GM18858 (cell line): ENCODE results near the gene RASGRF1.

Experiments
- ATAC-seq: cut with Tn5 transposase; IDR thresholded peaks from one replicate; pipeline ENCODE4 v1.9.1; 2021; ENCODE audit not compliant: unreplicated experiment

RASGRF1 gene

DNA sequence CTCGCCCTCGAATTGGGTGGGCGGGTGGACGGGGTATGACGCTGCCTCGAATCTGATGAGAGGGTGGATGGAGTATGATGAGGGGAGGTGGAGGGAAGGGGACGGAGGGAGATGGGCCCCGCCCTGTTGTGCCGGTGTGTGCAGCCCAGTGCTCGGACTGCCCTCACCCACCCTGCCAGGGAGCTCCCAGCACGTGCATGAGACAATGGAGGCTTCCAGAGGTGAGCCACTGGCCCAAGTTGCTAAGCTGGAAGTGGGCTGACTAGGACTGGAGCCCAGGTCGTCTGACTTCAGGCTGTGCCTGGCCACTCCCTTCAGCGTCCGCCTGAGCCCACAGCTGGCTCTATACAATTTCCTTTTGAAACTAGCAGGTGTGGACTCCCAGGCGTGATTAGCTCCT, 98.7 kb downstream of the RASGRF1 start:
- no peak for ATAC-seq

DNA sequence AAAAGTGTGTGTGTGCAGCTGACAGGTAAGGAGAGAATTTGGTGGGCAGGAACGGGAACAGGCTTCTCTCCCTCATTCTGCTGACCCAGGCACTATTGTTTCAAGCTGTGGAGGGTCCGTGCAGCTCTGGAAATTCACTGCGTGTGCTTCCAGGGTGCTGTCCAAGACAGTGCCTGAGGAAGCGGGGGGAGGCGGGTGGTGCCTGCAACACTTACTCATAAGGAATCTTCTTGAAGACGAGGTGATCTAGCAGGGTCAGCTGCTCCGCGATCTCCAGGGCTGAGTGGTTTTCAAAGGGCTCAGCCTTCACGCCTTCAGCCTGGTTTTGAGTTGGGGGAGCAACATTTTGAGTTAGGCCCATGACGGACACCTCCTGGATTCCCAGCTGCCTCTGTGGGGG, 99.1 kb downstream of the RASGRF1 start:
- ATAC-seq, result no peak

DNA sequence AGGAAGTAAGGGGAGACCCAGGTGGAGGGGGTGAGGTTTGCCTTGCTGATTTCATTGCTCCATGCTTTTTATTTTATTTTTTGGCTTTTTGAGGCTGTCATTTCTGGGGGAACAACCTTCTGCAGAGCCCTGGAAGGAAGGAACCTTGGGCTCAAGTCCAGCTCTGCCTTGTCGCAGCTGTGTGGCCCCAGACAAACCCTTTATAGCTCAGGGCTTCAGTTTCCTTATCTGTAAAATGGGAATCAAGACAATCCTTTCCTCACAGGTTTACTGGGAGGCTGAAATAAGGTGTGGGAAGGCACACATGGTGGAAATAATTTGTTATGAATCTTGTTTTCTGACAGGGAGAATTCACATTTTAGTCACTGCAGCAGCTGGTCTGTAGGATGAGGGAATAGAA, 100.3 kb downstream of the RASGRF1 start:
- ATAC-seq, result no peak

DNA sequence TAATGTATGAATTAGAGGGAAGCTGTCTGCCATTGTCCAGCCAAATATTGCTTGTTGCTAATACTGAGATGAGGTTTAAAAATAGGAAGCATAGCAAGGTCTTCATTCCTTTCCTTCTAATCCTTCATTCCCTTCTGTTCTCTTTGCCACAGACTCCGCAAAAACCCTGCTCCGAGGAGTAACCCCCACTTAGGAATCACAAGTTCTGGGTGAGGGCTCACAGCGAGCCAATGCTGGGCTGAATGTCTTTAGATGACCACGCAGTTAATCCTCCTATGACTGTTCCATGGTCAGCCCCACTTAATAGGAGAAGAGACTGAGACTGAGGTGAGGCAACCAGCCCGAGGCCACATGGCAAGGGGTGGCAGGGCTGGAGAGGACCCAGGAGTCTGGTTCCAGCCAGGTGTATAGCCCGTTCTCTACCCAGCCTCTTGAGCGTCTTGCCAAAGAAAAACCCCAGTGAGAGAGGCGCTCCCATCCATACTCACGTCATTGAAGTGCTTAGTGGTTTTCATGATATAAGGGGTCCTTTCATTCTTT, 100.8 kb downstream of the RASGRF1 start:
- ATAC-seq, result no peak

DNA sequence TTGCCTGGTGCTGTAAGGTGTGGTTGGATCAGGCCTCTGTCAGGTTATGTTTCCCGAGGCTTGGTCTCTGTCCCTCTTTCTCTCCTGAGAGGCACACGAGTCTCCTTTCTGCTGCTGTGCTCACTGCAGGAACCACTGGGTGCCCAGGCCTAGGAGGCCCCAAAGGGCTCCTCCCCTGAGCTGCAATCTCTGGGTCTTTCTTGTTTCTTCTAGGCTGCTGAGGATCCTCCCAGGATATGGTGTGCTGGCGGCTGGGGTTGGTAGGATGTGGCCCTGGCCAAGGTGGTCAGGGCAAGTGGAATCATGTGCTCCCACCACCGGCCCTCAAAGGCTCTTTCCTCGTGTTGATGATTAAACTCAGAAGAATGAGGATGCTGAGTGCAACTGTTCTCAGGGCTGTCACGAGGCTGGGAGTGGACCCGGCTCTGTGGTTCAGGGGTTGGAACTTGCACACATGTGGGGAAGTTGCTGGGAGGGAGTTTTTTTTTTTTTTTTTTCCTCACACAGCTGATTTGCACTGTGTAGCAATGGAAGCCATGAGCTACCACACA, 102.1 kb downstream of the RASGRF1 start:
- ATAC-seq, result no peak

DNA sequence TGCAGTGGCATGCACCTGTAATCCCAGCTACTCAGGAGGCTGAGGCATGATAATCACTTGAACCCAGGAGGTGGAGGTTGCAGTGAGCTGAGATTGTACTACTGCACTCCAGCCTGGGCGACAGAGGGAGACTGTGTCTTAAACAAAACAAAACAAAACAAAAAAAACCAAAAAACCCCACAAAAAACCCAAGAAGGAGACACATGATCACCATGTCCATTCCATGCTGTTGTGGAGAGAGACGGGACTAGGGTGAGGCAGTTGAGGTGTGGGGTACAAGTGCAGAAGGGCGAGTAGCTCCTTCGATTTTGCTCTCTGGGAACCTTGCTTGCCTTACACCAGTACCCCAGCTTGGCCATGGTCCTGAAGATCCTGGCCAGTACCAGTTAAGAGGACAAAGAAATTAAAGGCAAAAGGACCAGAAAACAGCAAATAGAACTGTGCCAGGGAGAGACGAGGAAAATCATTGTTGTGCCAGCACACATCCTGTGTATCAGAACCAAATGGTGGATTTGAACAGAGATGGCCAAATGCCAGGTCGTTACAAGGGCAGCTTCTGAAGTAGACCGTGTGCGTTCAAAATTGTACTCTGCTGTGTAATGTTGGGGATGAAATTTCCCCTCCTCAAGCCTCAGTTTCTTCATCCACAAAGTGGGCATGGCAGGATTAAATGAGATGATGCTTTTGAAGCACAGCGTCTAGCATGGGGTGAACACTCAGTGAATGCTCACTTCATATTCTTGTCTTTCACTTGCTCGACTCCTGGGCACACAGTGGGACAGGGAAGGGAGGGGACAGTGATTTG, 102.8 kb downstream of the RASGRF1 start:
- ATAC-seq, result no peak

DNA sequence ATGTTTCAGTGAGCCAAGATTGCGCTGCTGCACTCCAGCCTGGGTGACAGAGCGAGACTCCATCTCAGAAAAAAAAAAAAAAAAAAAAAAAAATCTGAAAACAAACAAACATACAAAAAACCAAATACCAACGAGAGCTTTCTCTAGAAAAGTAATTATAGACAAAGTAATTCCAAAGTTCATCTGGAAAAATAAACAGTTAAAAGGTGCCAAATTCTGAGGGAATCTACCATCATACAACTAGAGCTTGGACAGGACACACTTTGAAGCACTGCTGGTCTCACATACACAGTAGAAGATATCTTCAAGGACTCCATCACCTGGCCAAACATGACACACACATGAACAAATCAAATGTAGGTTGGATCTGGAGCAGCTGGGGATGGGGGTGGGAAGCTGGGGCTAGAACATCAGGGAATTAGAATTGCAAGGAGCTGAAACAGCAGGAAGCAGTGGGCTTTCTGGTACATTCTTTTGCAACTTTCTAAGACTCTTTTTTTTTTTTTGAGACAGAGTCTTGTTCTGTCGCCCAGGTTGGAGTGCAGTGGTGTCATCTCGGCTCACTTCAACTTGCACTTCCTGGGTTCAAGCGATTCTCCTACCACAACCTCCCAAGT, 104.6 kb downstream of the RASGRF1 start:
- ATAC-seq, result no peak

DNA sequence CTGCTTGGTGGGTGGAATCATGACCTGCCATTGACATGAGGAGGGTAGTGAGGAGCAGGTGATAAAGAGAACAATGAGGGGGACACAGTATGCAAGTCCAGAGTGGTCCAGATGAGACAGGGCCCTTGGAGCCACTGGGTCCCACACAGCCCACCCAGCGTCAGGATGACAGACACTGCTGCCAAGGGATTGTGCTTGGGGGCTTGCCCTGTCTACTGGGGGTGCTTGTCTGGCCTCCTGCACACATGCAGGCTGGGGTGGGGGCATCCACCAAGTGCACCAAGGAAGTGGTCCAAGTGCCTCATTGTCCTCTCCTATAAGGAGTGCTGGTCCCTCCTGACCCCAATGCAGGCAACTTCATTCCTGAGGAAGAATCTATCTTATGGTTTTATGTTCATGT, 106.5 kb downstream of the RASGRF1 start:
- no peak for ATAC-seq

DNA sequence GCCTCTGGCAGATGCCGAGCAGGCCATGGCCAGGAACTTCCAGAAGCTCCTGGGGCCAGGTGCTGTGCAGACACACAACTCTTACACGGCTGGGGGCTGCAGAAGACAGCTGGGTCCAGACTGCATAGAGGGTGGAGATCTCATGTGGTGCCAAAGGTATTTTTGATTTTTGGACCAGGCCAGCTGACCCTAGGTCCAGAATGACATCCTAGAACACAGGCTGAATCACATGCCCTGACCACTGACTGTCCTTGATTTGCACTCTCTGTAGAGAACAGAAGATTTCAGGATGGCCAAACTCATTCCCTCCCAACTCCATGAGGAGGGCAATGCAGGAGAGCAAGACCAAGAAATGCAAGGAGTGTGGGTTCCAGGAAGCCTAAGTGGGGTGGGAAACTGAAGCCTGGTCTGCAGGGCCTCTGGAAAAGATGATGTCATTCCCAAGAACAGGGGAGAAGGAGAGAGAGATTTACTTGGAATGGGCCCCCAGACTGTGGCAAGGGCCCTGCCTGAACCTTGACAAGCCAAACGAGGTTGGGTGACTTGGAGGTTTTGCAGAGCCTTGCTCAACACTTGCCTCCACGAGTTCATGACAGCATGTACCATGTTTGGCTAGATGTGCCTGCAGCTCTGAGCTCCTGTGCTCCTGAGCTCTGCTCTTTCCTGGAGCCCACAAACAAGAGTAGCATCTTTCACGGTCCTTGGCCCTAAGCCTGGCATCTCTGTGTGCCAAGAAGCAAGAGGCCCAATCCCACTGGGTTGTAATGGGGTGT, 107.2 kb downstream of the RASGRF1 start:
- no peak for ATAC-seq

DNA sequence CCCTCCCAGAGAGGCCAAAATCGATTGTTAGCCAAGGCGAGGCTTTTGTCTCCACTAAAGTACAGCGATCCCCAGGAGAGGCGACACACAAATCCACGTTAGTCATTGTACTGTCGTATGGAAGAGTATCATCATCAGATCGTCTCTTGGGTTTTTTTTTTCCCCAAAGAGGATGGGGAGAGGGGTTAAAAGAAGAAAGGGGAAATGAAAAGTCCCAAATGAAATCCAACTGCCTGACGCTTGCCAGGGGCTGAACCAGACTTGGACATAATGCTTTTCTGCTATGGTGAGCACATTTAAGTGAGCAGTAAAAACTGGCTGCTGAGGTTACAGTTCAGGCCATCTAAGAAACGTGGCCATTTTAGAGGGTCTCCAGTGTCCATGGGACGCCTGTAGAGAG, 107.8 kb downstream of the RASGRF1 start:
- no peak for ATAC-seq

DNA sequence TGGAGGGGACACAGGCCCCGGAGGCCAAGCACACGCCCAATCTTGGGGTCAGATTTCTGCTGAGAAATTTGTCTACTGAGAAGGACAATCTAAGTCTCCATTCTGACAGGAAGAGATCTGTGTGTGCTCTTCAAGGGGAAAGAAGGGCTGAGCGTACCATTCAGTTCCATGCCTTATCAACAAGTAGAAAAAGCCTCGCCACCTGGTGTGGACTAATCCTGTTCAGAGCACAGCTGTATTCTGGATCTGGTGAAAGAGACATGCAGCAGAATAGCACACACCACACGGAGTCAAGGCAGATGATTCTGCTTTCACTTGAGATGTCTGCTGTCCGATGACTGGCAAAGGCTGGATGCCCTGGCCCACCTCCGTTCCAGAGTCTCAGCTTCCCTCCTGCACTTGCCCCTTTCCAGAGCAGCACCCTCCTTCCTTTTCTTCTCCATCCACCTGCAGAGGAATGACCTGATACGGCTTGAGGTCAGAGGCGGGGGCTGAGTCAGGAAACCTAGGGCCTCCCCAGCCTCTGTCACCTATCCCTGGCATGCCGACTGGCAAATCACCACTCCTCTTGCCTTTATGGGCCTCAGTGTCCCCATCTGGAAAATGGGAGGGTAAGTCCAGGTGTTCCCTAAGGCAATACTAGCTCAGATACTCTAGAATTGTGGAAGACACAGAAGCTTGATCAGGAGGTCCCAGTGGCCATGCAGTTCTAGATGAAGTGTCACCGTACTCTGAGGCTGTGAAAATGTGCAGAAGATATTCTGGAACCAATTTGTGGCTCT, 108.9 kb downstream of the RASGRF1 start:
- no peak for ATAC-seq

DNA sequence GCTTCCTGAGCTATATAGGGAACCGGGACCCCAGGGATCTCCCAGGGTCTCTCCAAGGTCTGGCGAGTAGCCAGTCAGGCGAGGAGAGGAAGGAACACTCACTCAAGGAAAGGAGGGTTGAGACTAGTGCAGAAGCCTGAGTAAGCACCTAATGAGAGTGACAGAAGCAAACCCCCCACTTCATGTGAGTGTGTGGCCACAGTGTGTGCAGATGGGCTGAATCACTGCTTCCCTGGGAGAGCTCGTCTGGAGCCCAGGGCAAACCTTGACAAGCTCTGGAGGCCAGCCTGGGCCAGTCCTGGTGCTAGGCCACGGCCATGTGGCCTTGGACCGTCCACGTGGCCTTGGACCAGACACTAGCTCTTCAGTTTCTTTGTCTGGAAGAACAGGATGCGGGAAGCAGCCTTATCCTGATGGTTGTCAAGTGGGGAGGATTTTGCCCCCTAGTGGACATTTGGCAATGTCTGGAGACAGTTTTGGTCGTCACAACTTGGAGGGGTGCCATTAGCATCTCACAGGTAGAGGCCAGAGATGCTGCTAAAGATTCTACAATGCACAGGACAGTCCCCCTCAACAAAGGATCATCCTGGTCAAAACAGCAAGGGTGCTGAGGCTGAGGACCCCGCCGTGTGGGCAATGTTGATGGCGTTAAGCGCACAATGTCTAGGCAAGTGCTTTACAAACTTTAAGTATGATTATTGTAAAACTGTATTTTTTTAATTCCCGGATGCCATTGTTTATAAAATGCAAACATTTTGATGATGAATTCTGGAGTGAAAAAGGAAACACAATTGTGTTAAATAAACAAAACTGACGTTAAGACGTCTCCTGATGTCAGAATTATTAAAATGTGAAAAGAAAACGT, 110.9 kb downstream of the RASGRF1 start:
- ATAC-seq, result no peak

DNA sequence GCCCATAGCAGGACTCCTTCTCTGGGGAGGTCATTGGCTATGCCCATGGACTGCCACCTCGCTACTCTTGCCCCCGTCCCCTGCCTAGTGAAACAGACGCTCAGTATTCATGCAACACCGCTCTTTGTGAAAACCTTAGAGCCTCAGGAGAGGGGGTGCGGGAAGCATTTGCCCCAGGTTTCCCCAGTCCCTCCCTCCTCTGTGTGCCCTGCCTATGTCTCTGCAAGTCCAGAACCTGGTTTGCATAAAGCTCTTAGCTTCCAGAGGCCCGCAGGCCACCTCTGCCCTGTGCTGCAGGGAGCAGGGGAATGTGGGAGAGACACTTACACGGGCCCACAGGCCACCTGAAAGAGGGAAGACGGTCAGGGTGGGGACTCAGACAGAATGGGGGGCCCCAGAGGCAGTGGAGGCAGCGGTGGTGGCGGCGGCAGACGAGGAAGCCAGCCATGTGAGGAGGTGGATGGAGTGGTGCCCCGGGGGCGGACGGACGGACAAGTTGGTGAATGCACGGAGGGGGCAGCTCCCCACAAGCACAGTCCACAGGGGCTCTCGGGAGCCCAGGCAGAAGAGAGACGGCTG, 111.9 kb downstream of the RASGRF1 start:
- ATAC-seq, result no peak

DNA sequence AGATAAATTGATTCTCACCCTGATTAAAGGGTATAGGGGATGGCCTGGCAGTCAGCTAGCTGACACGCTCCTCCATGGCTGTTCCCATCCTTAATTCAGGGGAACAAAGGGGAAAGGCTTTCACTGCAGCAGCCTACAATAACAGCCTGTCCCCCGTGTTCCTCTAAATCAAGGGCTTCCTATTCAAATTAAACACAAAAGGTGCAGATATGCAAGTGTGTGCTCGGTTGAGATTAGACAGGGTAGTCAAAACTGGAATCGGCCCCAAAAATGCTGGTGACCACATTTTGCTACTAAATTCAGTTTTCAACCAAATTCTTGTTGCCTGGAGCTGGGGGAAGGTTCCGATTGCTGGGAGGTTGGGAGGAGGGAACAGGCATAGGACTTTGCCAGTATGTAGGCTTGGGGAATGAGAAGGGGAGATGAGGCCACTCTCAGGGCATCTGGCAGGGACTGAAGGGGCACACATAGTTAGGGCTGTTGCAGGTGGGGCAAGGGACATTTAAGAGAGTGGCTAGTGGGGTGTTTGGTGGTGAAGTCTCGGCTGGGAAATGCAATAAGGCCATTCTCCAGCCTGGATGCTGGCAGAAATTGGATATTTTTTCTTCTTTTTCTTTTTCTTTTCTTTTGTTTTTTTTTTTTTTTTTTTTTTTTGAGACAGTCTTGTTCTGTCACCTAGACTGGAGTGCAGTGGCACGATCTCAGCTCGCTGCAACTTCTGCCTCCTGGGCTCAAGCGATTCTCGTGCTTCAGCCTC, 112.8 kb downstream of the RASGRF1 start:
- no peak for ATAC-seq

DNA sequence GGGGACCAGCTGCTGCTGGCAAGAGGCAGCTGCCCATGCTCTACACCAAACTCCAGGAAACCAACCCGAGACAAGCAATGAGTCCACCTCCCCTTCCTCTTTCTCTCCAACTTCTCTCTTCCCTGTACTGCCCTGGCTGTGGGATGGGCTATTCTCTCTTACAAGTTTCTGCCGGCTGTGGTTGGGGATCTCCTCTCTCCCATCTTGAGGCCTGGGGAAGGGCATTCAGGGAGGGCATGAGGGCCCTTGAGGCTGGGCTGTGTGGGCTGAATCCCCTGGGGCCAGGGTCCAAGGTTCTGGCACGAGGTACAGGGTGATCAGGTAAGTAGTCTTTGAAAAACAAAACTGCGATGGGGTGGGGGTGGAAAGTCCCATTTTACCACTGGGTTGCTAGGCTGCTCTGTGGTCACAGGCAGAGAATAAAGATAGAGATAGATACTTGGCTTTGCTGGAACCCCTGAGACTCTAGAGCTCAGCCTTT, 113.4 kb downstream of the RASGRF1 start:
- ATAC-seq, result no peak

DNA sequence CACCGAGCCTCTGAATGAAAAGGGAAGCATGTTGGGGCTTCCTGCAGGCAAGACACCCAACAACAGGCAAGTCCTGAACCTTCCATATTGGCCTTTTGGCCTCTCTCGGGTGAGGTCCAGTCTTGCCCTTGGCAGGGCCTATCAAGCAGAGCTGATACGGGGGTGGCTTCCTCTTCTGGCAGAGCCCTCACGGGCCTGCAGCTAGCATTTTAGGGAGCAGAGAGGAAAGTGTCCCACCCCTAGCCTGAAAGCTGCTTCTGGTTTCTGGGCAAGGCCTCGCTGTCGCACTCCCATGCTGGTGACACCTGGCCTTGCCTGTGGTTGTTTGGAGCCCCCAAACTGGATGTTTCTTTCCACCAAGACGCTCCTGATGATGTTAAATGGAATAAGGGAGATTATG, 113.9 kb downstream of the RASGRF1 start:
- ATAC-seq, result no peak

DNA sequence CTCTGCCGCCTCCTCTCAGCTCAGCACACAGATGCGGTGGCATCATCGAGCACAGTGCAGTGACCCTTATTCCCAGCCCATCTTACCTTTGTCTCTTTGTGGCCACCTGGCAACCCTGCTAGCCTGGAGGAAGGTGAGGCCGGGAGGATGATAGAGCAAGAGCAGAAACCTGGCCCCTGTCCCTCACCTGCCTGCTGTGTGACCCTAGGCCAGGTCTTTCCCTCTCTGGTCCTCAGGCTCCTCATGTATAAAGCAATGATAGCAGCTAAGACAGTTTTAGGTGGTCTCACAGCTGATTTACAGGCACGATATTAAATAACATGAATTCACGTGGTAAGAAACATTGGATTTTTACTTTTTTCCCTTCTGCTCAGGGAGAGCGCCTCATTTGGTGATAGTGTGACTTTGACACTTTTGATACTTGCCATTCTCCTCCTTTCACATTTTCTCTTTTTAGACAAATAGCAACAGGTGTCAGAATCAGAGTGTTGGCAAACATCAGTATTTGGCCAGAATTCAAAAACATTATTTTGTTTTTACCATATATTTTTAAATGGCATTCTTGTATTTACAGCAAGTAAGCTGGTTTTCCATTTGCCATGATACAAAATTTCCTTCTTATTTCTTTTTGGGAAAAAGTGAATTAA, 116.2 kb downstream of the RASGRF1 start:
- no peak for ATAC-seq
